ENCODE results near the gene MYO1G. TPM values are rescaled to one million over a fixed set of nuclear protein-coding genes. Genes with fewer than 3 reads are reported as not detected.

Gene MYO1G
- total and polyA plus RNA-seq, 9 of the 15 experiments (the other 6 are each of a cell fraction or from before 2014, with no cell fraction given): 0.03 to 0.62 (median 0.13) TPM; not detected in 1

GRCh38 chr7:44972562-44972961 is 6.3 kb downstream of the MYO1G start:
- H3K4me1 ChIP-seq (replicated peaks in 1 of 2; ENCODE audit: control insufficient read depth in 2 of 2, insufficient read depth in 2 of 2, low read length in 2 of 2): peaks cover 20 to 46% of the 10 kb centered on the region in 2 experiments; a peak in 4 of 5 replicates
- no peak for TF ChIP-seq GABPB2 (CRISPR knock-in tag; conservative IDR thresholded peaks at IDR 0.05)
- no peak for TF ChIP-seq ZNF740 (CRISPR knock-in tag; IDR thresholded peaks at IDR 0.05)
- no peak for TF ChIP-seq ZNF740 (tag; IDR thresholded peaks at IDR 0.05)
- no peak for TF ChIP-seq ZFP91 (CRISPR knock-in tag; IDR thresholded peaks at IDR 0.05)
- no peak for TF ChIP-seq RBM34 (IDR thresholded peaks at IDR 0.05; ENCODE audit: borderline replicate concordance, insufficient read depth, low read length)
- no peak for TF ChIP-seq FOS (IDR thresholded peaks at IDR 0.05; ENCODE audit: extremely low read depth, insufficient read length)
- TF ChIP-seq ZNF324 (CRISPR knock-in tag; IDR thresholded peaks at IDR 0.05): no peak
- no peak for TF ChIP-seq MGA (IDR thresholded peaks at IDR 0.05)

More at GRCh38 chr7:44972562-44972961, 6.3 kb downstream of the MYO1G start:
- Histone ChIP-seq H3K9ac (ENCODE audit: insufficient read depth in 1 of 2, low read depth in 2 of 2, low read length in 2 of 2) (peak overlapping the region in 1 of 2 experiments; percentile 65; a peak in 1 of 4 replicates), H3K4me3 (no peak overlapping the region), H3K36me3 (ENCODE audit: control insufficient read depth, insufficient read depth, low read length) (no peaks in the 10 kb centered on the region), H3K9me3 (replicated peaks; ENCODE audit: control insufficient read depth, insufficient read depth, low read depth, low read length) (no peaks in the 10 kb centered on the region), H4K20me1 (replicated peaks; ENCODE audit: control insufficient read depth, insufficient read depth, low read length) (no peaks in the 10 kb centered on the region), H3K4me2 (ENCODE audit: insufficient read depth, low read length) (no peak overlapping the region), H2AFZ (ENCODE audit: low read depth, low read length) (no peak overlapping the region), H3K9me1 (ENCODE audit: control insufficient read depth, insufficient read depth, low read length) (no peaks in the 10 kb centered on the region), H3K27ac (ENCODE audit: extremely low read depth, low read depth, low read length) (no peak overlapping the region), H3K79me2 (ENCODE audit: control insufficient read depth, insufficient read depth, low read length) (no peaks in the 10 kb centered on the region), H3K27me3 (ENCODE audit: control insufficient read depth in 2 of 2, insufficient read depth in 2 of 2, low read length in 2 of 2) (no peaks in the 10 kb centered on the region)
- in situ Hi-C loops (cut with MboI) (no loop called here), intact Hi-C loops (cut with micrococcal nuclease) (loop anchor here (5.0 to 10.0 kb wide), 2 partner anchors 102 to 290 kb away; no protein-coding TSS in a partner anchor)
- DNase-seq (ENCODE audit: extremely low read depth in 1 of 4, low spot score in 3 of 4): no peak
- ChIA-PET CTCF (ENCODE audit: low intra/inter-chr PET ratio) (interaction anchor here (2.6 kb wide), 1 partner anchor 164 kb away, joined by 27 read pairs; no protein-coding TSS in a partner anchor), POLR2A (interaction anchor here (0.5 to 6.7 kb wide), 16 partner anchors 11 to 461 kb away, joined by 3 to 141 read pairs (median 6); partner anchors contain the start of genes CCM2, PURB and TBRG4)
- 30% methylated on average over 3 of the region's 3 CpGs for WGBS (ENCODE audit: insufficient coverage, low coverage, missing lambda C conversion rate)
- ATAC-seq: no peak
- FAIRE-seq: no peak
- BruUV-seq (replicated peaks): no TSS peak
